HepG2 (cell line): ENCODE data around the gene APOC4. TPM values are rescaled to one million over a fixed set of nuclear protein-coding genes. Genes with fewer than 3 reads are reported as not detected.

Experiments
- CEBPZ ChIP-seq: IDR thresholded peaks from 2 replicates; pipeline ENCODE4 v1.6.1; 2012; ENCODE audit warnings: low read length, improper control_type of control experiment
- CENPT ChIP-seq: sonication (generic); formaldehyde crosslinking; IDR thresholded peaks from 2 replicates; pipeline ENCODE4 v1.8.0; 2022; ENCODE audit warnings: low read depth, mild to moderate bottlenecking, moderate library complexity, missing genetic modification reagents
- CREB1 ChIP-seq, 2 experiments: fragments of 450-650 bp in 1 of 2; IDR thresholded peaks; 2 replicates each; pipeline ENCODE4 v1.6.1; 2016 to 2017; ENCODE audit warnings: control low read depth in 1 of 2, mild to moderate bottlenecking in 1 of 2, missing compliant biosample characterization in 1 of 2, missing genetic modification characterization in 1 of 2
- HNF4G ChIP-seq, 2 experiments: sonication (generic) in 1 of 2; formaldehyde crosslinking in 1 of 2; IDR thresholded peaks; 2 replicates each; pipeline versions ENCODE4 v1.4.0 to v1.6.1; 2011 to 2020; ENCODE audit warnings: borderline replicate concordance in 2 of 2, low read depth in 2 of 2, mild to moderate bottlenecking in 2 of 2, low read length in 1 of 2, missing genetic modification reagents in 1 of 2, moderate library complexity in 1 of 2
- IRF2 ChIP-seq: IDR thresholded peaks from 2 replicates; pipeline ENCODE4 v1.6.1; 2018; ENCODE audit warnings: missing genetic modification reagents, missing compliant biosample characterization
- MED8 ChIP-seq: sonication (generic); formaldehyde crosslinking; IDR thresholded peaks from 2 replicates; pipeline ENCODE4 v1.8.1; 2023; ENCODE audit warnings: mild to moderate bottlenecking, missing genetic modification reagents; ENCODE audit not compliant: insufficient replicate concordance
- NCOA2 ChIP-seq: sonication (generic); formaldehyde crosslinking; IDR thresholded peaks from 2 replicates; pipeline ENCODE4 v1.8.0; 2022; ENCODE audit warnings: inconsistent platforms
- NFE2L2 ChIP-seq: fragments of 150-350 bp; IDR thresholded peaks from 2 replicates; pipeline ENCODE4 v1.6.1; 2014; ENCODE audit warnings: low read length
- NPAS2 ChIP-seq: sonication (generic); formaldehyde crosslinking; IDR thresholded peaks from 2 replicates; pipeline ENCODE4 v1.8.0; 2022; ENCODE audit warnings: mild to moderate bottlenecking, missing genetic modification reagents, borderline replicate concordance
- PCBP1 ChIP-seq: fragments of 200-400 bp; formaldehyde crosslinking; IDR thresholded peaks from 2 replicates; pipeline ENCODE4 v1.6.1; 2017; ENCODE audit warnings: mild to moderate bottlenecking, low read depth, low read length, borderline replicate concordance
- SMAD1 ChIP-seq: sonication (generic); formaldehyde crosslinking; IDR thresholded peaks from 2 replicates; pipeline ENCODE4 v1.4.0; 2020; ENCODE audit warnings: missing genetic modification reagents, low read depth, mild to moderate bottlenecking, borderline replicate concordance
- TOE1 ChIP-seq: sonication (generic); formaldehyde crosslinking; IDR thresholded peaks from 2 replicates; pipeline ENCODE4 v1.4.0; 2020; ENCODE audit warnings: mild to moderate bottlenecking, missing genetic modification reagents
- XBP1 ChIP-seq: sonication (generic); formaldehyde crosslinking; IDR thresholded peaks from 2 replicates; pipeline ENCODE4 v1.5.0; 2020; ENCODE audit warnings: missing genetic modification reagents
- ZFP36L2 ChIP-seq: sonication (generic); formaldehyde crosslinking; IDR thresholded peaks from 2 replicates; pipeline ENCODE4 v1.4.0; 2020; ENCODE audit warnings: missing genetic modification reagents
- ZGPAT ChIP-seq: IDR thresholded peaks from 2 replicates; pipeline ENCODE4 v1.6.1; 2016; ENCODE audit warnings: mild to moderate bottlenecking
- ZNF3 ChIP-seq: IDR thresholded peaks from 2 replicates; pipeline ENCODE4 v1.7.0; 2017; ENCODE audit warnings: inconsistent platforms
- ZNF547 ChIP-seq: sonication (generic); formaldehyde crosslinking; IDR thresholded peaks from 2 replicates; pipeline ENCODE4 v1.5.1; 2020; ENCODE audit warnings: mild to moderate bottlenecking, missing genetic modification reagents
- ZNF597 ChIP-seq: sonication (generic); formaldehyde crosslinking; IDR thresholded peaks from 2 replicates; pipeline ENCODE4 v1.5.0; 2020; ENCODE audit warnings: missing genetic modification reagents
- ZNF773 ChIP-seq: sonication (generic); formaldehyde crosslinking; IDR thresholded peaks from 2 replicates; pipeline ENCODE4 v1.4.0; 2020; ENCODE audit warnings: missing genetic modification reagents, borderline replicate concordance
- polyA plus RNA-seq, 8 experiments: library from polyadenylated mRNA; depleted of rRNA in 3 of 8; stranded (reverse) in 7 of 8; unstranded in 1 of 8; fragments of >200 nt; fragmentation: Illumina TruSeq in 4 of 8; extraction: Trizol in 4 of 8; gene quantifications; 2 replicates each; pipeline versions ENCODE4 v1.2.1 to v1.2.3, GENCODE V29; 2011 to 2016; ENCODE audit warnings: low read depth in 4 of 8, missing spikeins in 1 of 8, mixed read lengths in 1 of 8; ENCODE audit not compliant: insufficient read depth in 1 of 8
- total RNA-seq, 5 experiments: library from RNA; depleted of rRNA; stranded (reverse); fragments of >200 nt; fragmentation: Illumina TruSeq; extraction: Trizol; gene quantifications; 2 replicates each; pipeline ENCODE4 v1.2.3, GENCODE V29; 2016; ENCODE audit warnings: low read depth in 1 of 5

The APOC4 gene
- total and polyA plus RNA-seq, 2 of the 13 experiments (the other 11 are each of a cell fraction or from before 2014, with no cell fraction given): 0.46 TPM; not detected in 1

GRCh38 chr19:44903602-44904425 lies 38.2 kb upstream of the APOC4 start (continued):
- TF ChIP-seq ZFP36L2 (no peak), TOE1 (CRISPR knock-in tag) (no peak; the same call in 1 of the 2 replicates), CEBPZ (no peak), MED8 (CRISPR knock-in tag) (no peak), CREB1 (IDR thresholded peaks at IDR 0.05) (no peak), CREB1 (CRISPR knock-in tag; IDR thresholded peaks at IDR 0.05) (peak; percentile 73; the same call in 1 of the 2 replicates), SMAD1 (CRISPR knock-in tag) (0 out of 2 replicates have a peak, but pooled peaks have one; percentile 40), HNF4G (IDR thresholded peaks at IDR 0.05; ENCODE audit: borderline replicate concordance, low read depth, low read length) (peak; percentile 94), HNF4G (CRISPR knock-in tag; IDR thresholded peaks at IDR 0.05; ENCODE audit: borderline replicate concordance, low read depth) (peak; percentile 97), IRF2 (CRISPR knock-in tag) (peak; percentile 55), ZNF597 (CRISPR knock-in tag) (no peak), NPAS2 (no peak), NFE2L2 (no peak), XBP1 (CRISPR knock-in tag) (no peak), ZNF547 (CRISPR knock-in tag) (no peak; the same call in 1 of the 2 replicates), NCOA2 (CRISPR knock-in tag) (peak; percentile 76), ZNF3 (no peak), PCBP1 (no peak), ZNF773 (CRISPR knock-in tag) (no peak), CENPT (no peak), ZGPAT (CRISPR knock-in tag) (peak; percentile 72)
